Measurements from ENCODE around the gene NPIPA1.
"Not testable (repeated sequence)": the region's sequence is repeated elsewhere in the genome, so short reads cannot be mapped to it uniquely, and the experiment has no call there.

Gene NPIPA1

GRCh38 chr16:14973785-14974322 lies 36.6 kb downstream of the NPIPA1 start:
- H3K9ac ChIP-seq (ENCODE audit: low read depth, low read length, poor library complexity, severe bottlenecking) = peak overlapping the region; percentile 65
- not testable (repeated sequence) for H3K4me2 ChIP-seq (ENCODE audit: low read depth, low read length, poor library complexity, severe bottlenecking); H3K9me3 ChIP-seq (ENCODE audit: insufficient read depth, low read depth, low read length); H3K27me3 ChIP-seq (ENCODE audit: insufficient read depth, low read length, poor library complexity, severe bottlenecking); H2AFZ ChIP-seq (ENCODE audit: low read length); H4K20me1 ChIP-seq (ENCODE audit: insufficient read depth, low read length, poor library complexity, severe bottlenecking); H3K36me3 ChIP-seq (ENCODE audit: insufficient read depth, low read length); H3F3A ChIP-seq (ENCODE audit: low read depth); H3K9me2 ChIP-seq (replicated peaks; ENCODE audit: low read depth, low read length); H3K79me2 ChIP-seq (ENCODE audit: insufficient read depth, low read length); H3K4me1 ChIP-seq (ENCODE audit: insufficient read depth, low read length, poor library complexity, severe bottlenecking)
- peak overlapping the region; percentile 73 for H3K4me3 ChIP-seq (ENCODE audit: low read length, poor library complexity, severe bottlenecking)

- not testable (repeated sequence) for H3K4me2 ChIP-seq (ENCODE audit: low read depth, low read length, poor library complexity, severe bottlenecking); H3K9me2 ChIP-seq (replicated peaks; ENCODE audit: low read depth, low read length); H3K36me3 ChIP-seq (ENCODE audit: insufficient read depth, low read length); H4K20me1 ChIP-seq (ENCODE audit: insufficient read depth, low read length, poor library complexity, severe bottlenecking); H3K79me2 ChIP-seq (ENCODE audit: insufficient read depth, low read length); H3K27me3 ChIP-seq (ENCODE audit: insufficient read depth, low read length, poor library complexity, severe bottlenecking); H3F3A ChIP-seq (ENCODE audit: low read depth); H3K9me3 ChIP-seq (ENCODE audit: insufficient read depth, low read depth, low read length); H3K4me1 ChIP-seq (ENCODE audit: insufficient read depth, low read length, poor library complexity, severe bottlenecking)
- 0 out of 2 replicates have a peak overlapping the region, but pooled peaks have one; percentile 49 for H2AFZ ChIP-seq (ENCODE audit: low read length)
- H3K4me3 ChIP-seq (ENCODE audit: low read length, poor library complexity, severe bottlenecking) = peak overlapping the region; percentile 73
- H3K9ac ChIP-seq (ENCODE audit: low read depth, low read length, poor library complexity, severe bottlenecking) = peak overlapping the region; percentile 65
Measured at GRCh38 chr16:14974331-14974655, 37.0 kb downstream of the NPIPA1 start.

GRCh38 chr16:14974656-14975417 lies 37.6 kb downstream of the NPIPA1 start, which contains the start of gene PDXDC1:
Gene PDXDC1 (plus strand): TSS chr16:14975026. CDS start chr16:14975200, 174 bp downstream.
- H3K4me2 ChIP-seq (ENCODE audit: low read depth, low read length, poor library complexity, severe bottlenecking) = peak within 1 kb of the TSS; percentile 58
- not testable (repeated sequence) for H3K27me3 ChIP-seq (ENCODE audit: insufficient read depth, low read length, poor library complexity, severe bottlenecking); H3K9me2 ChIP-seq (replicated peaks; ENCODE audit: low read depth, low read length); H3K4me1 ChIP-seq (ENCODE audit: insufficient read depth, low read length, poor library complexity, severe bottlenecking); H4K20me1 ChIP-seq (ENCODE audit: insufficient read depth, low read length, poor library complexity, severe bottlenecking); H3K36me3 ChIP-seq (ENCODE audit: insufficient read depth, low read length); H3K79me2 ChIP-seq (ENCODE audit: insufficient read depth, low read length); H3F3A ChIP-seq (ENCODE audit: low read depth); H3K9me3 ChIP-seq (ENCODE audit: insufficient read depth, low read depth, low read length)
- peak within 1 kb of the TSS; percentile 65 for H3K9ac ChIP-seq (ENCODE audit: low read depth, low read length, poor library complexity, severe bottlenecking)
- H2AFZ ChIP-seq (ENCODE audit: low read length) = peak within 1 kb of the TSS; percentile 77; the same call in 1 of the 2 replicates
- peak within 1 kb of the TSS; percentile 73 for H3K4me3 ChIP-seq (ENCODE audit: low read length, poor library complexity, severe bottlenecking)

- not testable (repeated sequence) for H3K4me1 ChIP-seq (ENCODE audit: insufficient read depth, low read length, poor library complexity, severe bottlenecking); H3K79me2 ChIP-seq (ENCODE audit: insufficient read depth, low read length); H3K27me3 ChIP-seq (ENCODE audit: insufficient read depth, low read length, poor library complexity, severe bottlenecking); H4K20me1 ChIP-seq (ENCODE audit: insufficient read depth, low read length, poor library complexity, severe bottlenecking); H3K9me3 ChIP-seq (ENCODE audit: insufficient read depth, low read depth, low read length); H3K36me3 ChIP-seq (ENCODE audit: insufficient read depth, low read length); H3K9me2 ChIP-seq (replicated peaks; ENCODE audit: low read depth, low read length); H3F3A ChIP-seq (ENCODE audit: low read depth)
- Histone ChIP-seq H2AFZ (ENCODE audit: low read length) (peak overlapping the region; percentile 77; the same call in 1 of the 2 replicates), H3K4me2 (ENCODE audit: low read depth, low read length, poor library complexity, severe bottlenecking) (peak overlapping the region; percentile 58), H3K9ac (ENCODE audit: low read depth, low read length, poor library complexity, severe bottlenecking) (peak overlapping the region; percentile 65), H3K4me3 (ENCODE audit: low read length, poor library complexity, severe bottlenecking) (peak overlapping the region; percentile 73)
Measured at GRCh38 chr16:14975418-14976194, 38.4 kb downstream of the NPIPA1 start.

- not testable (repeated sequence) for H3K27me3 ChIP-seq (ENCODE audit: insufficient read depth, low read length, poor library complexity, severe bottlenecking); H3K9me2 ChIP-seq (replicated peaks; ENCODE audit: low read depth, low read length); H3K4me1 ChIP-seq (ENCODE audit: insufficient read depth, low read length, poor library complexity, severe bottlenecking); H3K36me3 ChIP-seq (ENCODE audit: insufficient read depth, low read length); H3K4me2 ChIP-seq (ENCODE audit: low read depth, low read length, poor library complexity, severe bottlenecking); H3F3A ChIP-seq (ENCODE audit: low read depth); H2AFZ ChIP-seq (ENCODE audit: low read length); H3K79me2 ChIP-seq (ENCODE audit: insufficient read depth, low read length); H3K9ac ChIP-seq (ENCODE audit: low read depth, low read length, poor library complexity, severe bottlenecking); H3K4me3 ChIP-seq (ENCODE audit: low read length, poor library complexity, severe bottlenecking); H3K9me3 ChIP-seq (ENCODE audit: insufficient read depth, low read depth, low read length); H4K20me1 ChIP-seq (ENCODE audit: insufficient read depth, low read length, poor library complexity, severe bottlenecking)
Measured at GRCh38 chr16:14976971-14977736, 39.9 kb downstream of the NPIPA1 start.

- not testable (repeated sequence) for H4K20me1 ChIP-seq (ENCODE audit: insufficient read depth, low read length, poor library complexity, severe bottlenecking); H3K9me2 ChIP-seq (replicated peaks; ENCODE audit: low read depth, low read length); H3K9ac ChIP-seq (ENCODE audit: low read depth, low read length, poor library complexity, severe bottlenecking); H3K9me3 ChIP-seq (ENCODE audit: insufficient read depth, low read depth, low read length); H3K79me2 ChIP-seq (ENCODE audit: insufficient read depth, low read length); H3K27me3 ChIP-seq (ENCODE audit: insufficient read depth, low read length, poor library complexity, severe bottlenecking); H3K4me3 ChIP-seq (ENCODE audit: low read length, poor library complexity, severe bottlenecking); H3K4me2 ChIP-seq (ENCODE audit: low read depth, low read length, poor library complexity, severe bottlenecking); H2AFZ ChIP-seq (ENCODE audit: low read length); H3K4me1 ChIP-seq (ENCODE audit: insufficient read depth, low read length, poor library complexity, severe bottlenecking); H3K36me3 ChIP-seq (ENCODE audit: insufficient read depth, low read length); H3F3A ChIP-seq (ENCODE audit: low read depth)
Measured at GRCh38 chr16:14978281-14978680, 41.0 kb downstream of the NPIPA1 start.

- H2AFZ ChIP-seq (ENCODE audit: low read length); H3K4me2 ChIP-seq (ENCODE audit: low read depth, low read length, poor library complexity, severe bottlenecking); H3K4me1 ChIP-seq (ENCODE audit: insufficient read depth, low read length, poor library complexity, severe bottlenecking); H3K79me2 ChIP-seq (ENCODE audit: insufficient read depth, low read length); H3K36me3 ChIP-seq (ENCODE audit: insufficient read depth, low read length); H3K9me3 ChIP-seq (ENCODE audit: insufficient read depth, low read depth, low read length); H4K20me1 ChIP-seq (ENCODE audit: insufficient read depth, low read length, poor library complexity, severe bottlenecking); H3K27me3 ChIP-seq (ENCODE audit: insufficient read depth, low read length, poor library complexity, severe bottlenecking); H3F3A ChIP-seq (ENCODE audit: low read depth); H3K9ac ChIP-seq (ENCODE audit: low read depth, low read length, poor library complexity, severe bottlenecking); H3K9me2 ChIP-seq (replicated peaks; ENCODE audit: low read depth, low read length); H3K4me3 ChIP-seq (ENCODE audit: low read length, poor library complexity, severe bottlenecking): not testable (repeated sequence)
Measured at GRCh38 chr16:14978908-14979307, 41.7 kb downstream of the NPIPA1 start.

Measured in Loucy (cell line).